IPS DF 4.7 (cell line): Measurements from ENCODE around the gene MATK.
"Not testable (repeated sequence)": the region's sequence is repeated elsewhere in the genome, so short reads cannot be mapped to it uniquely, and the experiment has no call there.

Experiments
- DNase-seq: peaks from one replicate; pipeline ENCODE4 v3.0.0-alpha.2; 2013; ENCODE audit warnings: low spot score; ENCODE audit errors: extremely low read depth

MATK gene

DNA sequence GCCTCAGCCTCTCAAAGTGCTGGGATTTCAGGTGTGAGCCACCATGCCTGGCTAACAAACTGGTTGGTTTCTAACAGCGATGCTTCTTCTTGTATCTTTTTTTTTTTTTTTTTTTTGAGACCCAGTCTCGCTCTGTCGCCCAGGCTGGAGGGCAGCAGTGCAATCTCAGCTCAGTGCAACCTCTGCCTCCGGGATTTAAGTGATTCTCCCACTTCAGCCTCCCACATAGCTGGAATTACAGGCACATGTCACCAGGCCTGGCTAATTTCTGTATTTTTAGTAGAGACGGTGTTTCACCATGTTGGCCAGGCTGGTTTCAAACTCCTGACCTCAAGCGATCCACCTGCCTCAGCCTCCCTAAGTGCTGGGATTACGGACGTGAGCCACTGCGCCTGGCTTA is 30.0 kb upstream of the MATK start:
- not testable (repeated sequence) for DNase-seq

DNA sequence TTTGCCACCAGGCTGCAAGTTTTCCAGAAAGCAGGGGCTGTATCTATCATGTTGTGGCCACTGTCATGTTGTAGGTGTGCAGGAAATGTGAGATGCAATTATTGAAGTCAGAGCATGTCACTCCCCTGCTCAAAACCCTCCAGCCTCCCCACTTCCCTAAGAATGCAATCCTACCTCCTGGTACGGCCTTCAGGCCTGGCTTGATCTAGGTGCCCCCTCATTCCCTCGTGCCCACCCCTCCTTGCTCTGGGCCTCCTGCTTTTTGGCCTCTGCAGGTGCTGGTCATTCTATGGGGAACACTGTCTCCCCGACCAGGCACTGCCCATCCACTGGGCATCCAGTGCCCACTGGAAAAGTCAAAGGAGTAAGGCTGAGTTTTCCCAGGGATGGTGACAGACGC is 28.5 kb upstream of the MATK start:
- no peak for DNase-seq

DNA sequence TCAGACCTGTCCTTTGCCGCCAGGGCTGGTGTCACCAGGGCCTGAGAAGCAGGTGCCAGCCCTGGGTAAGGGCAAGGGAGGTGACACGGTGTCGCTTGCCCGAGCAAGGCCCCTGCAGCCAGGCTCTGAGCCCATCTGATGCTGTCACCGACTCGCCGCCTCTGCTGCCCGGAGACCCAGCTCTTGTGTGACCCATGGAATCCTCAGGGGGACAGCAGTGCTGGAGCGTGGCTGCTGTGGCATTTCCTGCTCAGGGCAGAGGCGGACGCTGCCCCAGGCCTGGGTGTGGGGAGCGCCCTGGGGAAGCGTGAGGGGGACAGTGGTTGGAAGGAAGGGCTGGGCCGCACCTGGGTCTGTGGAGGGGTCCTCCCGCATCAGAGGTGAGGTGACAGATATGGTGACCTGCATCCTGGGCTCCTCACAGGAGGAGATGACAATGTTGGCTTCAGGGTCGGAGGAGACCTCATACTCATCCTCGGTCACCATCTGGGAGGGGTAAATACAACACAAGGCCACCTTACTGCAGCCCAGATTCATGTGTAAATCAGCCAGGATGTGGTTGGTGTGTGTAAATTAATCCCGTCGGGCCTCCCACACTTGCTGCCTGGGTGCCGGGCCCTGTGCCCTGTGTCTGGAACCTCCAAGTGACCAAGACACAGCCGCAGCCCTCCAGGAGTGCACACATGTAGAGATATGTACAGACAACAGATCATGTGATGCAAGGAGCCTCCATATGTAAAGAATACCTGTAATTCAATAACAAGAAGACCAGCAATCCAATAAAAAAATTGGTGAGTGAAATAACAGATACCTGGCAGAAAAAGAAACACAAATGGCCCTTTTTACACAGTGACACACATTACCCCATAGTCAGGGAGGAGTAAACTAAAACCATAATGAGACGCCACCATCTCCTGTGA is 27.6 kb upstream of the MATK start:
- DNase-seq, result no peak

DNA sequence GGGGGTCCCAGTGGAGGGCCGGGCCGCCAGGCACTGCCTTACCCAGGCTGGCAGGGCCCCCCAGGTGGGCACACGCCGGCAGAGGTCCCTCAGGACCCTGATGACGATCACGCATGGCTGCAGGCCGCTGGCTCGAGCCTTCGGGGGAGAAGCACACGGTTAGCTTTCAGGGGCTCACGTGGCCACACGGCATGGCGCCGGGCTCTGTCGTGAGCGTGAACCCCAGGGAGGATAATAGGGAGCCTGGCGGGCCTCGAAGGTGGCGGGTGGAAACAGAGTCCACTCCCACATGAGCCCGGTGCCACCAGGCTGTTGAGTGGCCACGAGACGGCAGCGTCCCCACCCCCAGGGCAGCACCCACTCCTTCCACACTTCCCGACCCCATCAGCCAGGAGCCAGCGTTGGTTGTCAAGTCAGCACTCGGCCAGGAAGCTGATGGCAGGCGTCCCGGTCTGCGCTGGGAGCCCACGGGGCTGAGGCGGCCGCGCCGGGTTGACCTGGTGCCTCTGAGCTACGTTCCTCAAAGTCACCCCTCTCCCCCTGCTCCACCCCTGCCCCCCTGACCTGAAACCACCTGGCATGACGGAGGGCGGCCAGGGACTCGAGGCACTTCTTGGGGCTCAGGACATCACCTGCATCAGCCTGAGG is 24.7 kb upstream of the MATK start:
- no peak for DNase-seq

DNA sequence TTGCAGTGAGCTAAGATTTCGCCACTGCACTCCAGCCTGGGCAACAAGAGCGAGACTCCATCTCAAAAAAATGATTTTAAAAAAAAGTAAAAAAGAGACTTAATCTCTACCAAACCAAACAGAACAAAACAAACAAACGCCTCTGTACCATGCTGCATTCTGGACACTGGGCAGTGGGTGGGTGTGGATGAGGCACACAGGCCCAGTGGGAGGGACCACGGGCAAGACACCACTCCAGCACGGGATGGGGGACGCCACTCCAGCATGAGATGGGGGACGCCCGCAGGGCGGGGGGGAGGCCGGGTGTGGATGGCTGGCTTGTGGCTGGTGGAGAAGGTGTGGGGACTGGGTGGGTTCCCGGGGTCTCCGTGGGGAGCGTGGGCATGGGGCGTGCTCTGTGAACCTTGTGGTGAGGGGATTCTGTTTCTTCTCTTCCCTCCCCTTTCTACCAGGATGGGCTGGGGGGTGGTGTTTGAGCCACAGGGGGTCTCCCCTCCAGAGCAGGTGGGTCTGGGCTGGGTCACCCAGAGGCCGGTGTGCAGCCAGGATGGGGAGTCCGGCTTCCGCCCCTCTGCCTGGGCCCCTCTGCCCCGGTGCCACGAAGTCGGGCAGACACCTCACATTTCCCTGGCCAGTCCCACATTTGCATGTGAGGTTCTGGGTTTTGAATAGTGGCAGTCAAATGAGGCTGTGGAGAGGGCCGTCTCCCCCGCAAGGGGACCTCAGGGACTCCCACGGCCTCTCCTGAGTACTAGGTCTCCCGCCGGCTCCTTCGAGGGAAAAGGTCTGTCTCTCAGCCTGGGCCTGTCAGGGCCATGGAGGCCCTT is 23.9 kb upstream of the MATK start:
- DNase-seq, result no peak

DNA sequence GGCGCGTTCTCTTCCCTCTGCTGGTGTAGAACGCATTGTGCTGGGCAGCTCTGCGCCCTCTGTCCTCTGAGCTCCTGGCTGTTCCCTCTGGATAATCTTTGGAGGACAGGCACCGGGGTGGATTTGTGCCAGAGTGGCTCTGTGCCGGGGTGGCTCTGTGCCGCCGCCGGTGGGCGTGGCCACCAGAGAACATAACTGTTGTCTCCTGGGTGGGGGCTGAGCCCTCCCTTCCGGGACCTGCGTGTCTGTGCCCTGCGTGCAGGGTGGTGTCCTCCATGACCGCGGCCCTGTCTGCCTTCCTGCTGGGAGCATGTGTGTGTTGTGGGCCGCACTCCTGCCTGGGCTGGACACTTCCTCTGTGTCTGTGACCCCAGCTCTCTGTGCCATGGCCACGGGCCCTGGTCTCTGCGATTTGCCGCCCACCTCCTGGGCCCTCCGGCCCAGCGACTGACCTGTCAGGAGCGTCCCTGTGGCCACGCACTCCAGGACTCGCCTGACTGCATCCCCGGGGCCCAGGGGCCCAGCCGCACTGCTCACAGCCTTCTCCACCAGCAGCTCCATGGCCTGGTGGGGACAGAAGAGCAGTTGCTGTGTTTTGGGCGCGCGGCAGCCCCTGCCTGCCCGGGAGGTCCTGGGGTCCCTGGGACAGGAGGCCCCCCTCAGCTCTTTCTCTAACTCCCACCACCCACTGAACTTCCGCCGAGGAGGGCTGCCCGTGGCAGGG is 22.4 kb upstream of the MATK start:
- DNase-seq, result no peak

DNA sequence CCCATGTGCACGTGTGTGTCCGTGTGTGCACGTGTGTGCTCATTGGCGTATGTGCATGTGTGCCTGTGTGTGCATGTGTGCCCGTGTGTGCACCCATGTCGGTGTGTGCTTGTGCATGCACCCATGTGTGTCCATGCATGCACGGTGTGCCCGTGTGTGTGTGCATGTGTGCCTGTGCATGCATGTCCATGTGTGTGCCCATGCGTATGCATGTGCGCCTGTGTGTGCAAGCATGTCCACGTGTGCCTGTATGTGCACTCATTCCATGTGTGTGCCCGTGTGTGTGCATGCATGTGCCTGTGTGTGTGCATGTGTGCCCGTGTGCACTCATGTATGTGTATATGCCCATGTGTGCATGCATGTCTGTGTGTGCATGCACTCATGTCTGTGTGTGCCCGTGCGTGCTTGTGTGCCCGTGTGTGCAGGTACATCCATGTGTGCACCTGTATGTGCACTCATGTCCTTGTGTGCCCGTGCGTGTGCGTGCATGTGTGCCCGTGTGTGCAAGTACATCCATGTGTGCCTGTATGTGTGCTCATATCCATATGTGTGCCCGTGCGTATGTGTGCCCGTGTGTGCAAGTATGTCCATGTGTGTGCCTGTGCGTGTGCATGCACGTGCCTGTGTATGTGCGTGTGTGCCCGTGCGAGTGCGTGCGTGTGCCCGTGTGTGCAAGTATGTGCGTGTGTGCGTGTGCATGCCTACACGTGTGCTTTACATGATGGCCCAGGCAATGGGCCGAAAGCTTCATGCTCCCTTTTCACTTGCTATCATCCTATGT is 21.6 kb upstream of the MATK start:
- DNase-seq, result no peak

DNA sequence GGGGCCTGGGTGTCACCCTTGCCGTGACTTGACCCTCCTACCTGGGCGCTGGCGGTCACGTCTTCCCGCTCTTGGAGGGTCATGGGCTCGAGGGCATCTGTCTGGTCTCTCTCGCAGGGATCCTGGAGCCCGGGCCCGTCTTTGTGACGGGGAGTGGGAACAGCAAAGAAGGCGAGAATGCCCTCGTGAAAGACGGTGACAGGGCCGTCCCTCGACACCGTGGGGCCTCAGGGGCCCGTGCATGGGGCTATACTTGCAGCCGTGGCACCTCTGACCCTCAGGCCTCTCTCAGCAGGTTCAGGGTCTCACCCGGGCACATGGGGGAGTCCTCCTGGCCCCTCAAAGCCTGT is 20.9 kb upstream of the MATK start:
- DNase-seq, result no peak

DNA sequence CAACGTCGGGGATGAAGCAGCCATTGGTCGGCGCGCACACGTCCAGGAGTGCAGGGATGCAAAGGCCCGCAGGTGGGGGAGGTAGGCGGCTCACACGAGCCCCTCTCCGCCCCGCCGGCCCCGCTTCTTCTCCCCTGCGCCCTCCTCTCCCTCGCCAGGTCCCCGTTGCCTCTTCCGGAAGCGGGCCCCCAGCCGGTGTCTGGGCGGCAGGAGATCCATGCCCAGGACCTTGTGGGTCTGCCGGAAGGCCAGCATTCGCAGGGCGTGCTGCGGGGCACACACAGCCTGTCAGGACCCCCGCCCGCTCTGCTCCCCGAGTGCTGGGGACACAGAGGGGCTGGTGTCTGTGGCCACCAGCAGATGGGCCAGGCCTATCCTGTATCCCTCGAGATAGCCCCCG is 19.7 kb upstream of the MATK start:
- no peak for DNase-seq

DNA sequence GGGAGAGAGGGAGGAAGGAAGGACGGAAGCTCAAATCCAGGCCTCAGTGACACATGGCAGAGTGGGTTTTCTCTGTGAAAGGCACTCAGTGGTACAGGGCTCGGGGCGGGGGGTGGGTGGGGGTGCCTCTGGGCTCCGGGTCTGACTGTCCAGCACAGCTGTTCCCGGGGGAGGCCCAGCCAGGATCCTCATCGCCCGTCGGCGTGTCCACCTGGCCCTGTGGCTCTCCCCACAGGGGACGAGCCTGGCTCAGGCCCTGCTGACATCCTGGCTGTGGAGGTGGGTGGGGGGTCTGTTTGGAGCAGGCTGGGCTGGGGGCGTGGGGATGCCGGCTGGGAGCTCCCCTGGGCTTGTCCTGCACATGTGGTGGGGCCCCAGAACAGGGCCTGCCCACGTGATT is 18.2 kb upstream of the MATK start:
- no peak for DNase-seq

DNA sequence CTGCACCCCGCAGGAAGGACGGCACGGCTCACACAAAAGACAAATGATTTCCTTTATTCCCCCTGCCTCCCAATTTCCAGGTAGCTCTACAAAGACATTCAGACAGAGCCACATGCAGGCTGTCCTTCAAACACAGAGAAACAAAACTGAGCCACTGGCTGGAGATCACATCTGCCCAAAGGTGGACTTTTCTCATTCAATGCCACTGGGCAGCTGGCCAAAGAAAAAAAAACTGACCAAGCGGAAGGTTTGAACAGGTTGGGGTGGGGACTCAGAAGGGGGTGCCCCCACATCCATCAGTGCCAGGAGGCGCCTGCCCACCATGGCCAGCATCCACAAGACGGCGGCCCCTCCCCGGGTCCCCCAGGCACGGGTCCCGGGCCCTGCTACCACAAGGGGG is 17.8 kb upstream of the MATK start:
- no peak for DNase-seq

DNA sequence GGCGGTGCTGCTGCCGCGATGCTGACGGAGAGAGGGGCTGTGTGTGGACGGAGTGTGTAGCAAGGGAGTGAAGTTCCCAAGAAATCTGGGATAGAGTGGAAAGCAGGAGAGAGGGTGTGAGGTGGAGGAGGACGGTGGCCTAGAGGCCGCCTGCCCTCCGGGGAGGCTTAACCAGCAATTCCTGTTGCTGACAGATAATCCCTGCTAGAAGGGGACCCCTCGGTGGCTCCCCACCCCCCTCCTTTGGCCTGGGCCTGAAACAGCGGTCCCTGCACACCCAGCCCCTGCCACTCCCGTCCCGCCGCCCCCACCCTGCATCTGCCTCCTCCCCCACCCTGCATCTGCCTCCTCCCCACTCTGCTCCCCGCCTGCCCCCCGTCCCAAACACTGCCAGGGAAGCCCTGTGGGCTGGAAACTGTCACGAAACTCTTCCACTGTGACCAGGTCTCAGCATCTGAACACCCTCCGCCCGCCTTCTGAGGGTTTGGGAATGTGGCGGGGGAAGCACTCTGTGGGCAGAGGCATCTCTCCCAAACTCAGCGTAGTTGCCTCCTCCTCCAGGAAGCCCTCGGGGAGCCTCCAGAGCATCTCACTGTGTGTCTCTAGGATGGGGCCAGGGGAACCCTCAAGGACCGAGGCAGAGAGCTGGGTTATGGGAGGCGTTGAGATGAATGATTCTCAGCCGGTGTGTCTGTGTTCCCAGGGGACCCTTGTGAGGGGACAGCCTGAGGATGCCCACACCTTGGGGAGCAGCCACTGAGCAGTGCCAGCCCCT is 17.1 kb upstream of the MATK start:
- no peak for DNase-seq

DNA sequence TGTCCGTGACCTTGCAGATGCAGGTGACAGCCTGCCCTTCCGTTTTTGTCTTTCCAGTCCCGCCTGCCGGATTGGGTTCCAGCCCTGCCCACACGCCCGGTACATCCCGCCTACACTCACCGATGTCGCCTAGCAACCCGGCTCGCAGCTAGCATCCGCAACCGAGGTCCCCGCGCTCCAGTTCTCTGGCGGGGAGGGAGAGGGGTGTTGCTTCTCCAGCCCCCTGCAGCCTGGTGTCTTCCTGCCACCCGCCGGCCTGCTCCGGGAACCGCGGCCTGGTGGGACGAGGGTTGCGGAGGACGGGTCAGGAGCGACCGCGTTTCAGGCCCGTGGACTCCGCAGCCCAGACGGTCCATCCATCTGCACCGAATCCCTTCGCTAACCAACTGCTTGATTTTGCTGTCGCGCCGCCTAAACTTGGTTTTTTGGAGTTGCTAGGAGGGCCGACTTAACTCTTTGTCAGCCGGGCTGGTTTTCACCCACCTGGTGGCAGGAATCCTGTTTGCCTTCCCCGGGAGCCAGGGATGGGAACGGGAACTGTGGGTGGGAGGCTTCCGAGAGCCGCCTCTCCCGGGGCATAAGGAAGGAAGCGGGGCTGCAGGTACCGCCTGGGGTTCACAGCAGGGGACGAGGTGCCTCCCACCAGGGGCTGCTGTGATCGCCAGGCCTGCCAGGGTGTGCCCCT is 15.4 kb upstream of the MATK start:
- no peak for DNase-seq

DNA sequence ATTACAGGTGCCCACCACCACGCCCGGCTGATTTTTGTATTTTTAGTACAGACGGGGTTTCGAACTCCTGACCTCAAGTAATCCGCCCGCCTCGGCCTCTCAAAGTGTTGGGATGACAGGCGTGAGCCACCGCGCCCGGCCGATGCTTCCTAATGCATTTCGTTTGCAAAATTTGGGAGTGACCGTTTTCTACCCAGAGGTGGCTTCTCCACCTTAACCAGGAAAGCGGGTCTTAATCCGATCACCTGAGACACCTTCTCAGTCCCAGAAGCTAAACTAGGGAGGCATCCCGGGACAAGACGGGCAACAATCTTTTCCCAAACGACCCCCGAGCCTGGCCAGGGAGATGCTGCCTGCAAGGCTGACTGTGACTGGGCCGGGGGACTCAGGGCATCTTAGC is 14.8 kb upstream of the MATK start:
- no peak for DNase-seq

DNA sequence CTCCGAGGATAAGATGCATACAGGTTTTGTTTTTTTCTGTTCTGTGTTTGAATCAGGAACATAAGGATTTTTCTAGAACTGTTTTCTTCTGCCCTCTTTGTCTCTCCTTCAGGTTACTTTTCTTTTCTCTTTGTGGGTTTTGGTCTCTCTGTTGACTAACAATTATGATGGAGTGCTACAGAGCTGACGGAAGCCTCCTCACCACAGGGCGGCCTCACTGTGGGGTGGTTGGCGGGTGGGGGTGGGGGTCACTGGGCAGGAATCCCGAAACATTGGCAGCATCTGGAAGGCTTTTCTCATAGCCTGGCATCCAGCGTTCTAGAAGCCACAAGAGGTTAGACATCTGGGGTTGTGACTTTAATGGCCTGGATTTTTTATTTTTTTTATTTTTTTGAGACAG is 12.0 kb upstream of the MATK start:
- DNase-seq, result no peak

DNA sequence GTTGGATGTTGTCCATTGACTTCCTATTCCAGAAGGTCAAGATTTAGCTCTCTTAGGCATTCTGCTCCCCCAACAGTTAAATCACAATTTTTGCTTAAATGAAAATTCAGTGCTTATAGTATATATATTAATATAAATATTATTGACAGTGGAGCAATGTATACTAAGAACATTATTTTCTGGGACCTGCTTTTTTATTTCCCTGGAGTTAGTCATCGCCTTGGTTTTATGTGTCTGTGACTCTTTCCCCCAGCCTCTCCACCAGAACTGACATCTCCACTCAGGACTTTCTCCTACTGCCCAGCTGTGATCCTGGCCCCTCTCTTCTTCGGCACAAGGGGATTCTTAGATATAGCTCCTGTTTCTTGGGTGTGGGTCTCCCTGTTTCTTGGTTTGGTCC is 10.2 kb upstream of the MATK start:
- no peak for DNase-seq

DNA sequence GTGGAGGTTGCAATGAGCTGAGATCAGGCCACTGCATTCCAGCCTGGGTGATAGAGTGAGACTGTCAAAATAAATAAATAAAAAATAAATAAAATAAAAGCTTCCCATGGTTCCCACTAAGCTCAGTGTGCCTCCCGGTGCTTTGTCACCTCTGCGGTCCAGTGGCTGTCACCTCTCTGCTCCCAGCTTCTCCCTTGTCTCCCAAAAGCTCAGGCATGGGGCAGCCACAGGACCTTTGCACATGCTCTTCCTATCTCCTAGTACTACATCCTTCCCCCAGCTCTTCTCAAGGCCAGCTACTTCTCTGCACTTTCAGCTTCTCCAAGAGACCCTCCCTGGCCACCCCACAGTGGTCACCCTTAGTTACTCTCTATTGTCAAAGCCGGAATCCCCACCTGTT is 7.6 kb upstream of the MATK start:
- no peak for DNase-seq

DNA sequence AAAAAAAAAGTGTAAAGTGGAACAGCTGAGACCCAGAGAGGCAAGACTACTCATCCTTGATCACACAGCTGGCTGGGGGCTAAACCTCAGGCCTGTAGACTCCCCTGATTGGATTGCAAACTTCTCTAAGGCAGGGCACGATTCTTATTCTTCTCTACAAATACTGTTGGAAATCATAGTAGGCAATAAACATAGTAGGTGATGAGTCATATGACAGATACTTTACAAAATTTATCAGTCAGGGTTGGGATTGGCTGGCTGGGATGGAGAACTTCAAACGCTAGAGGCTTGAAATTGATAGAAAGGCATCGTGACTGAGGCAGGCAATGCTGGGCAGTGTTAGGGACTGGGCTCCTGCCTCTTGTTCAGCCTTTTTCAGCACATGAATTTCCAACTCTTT is 5.9 kb upstream of the MATK start:
- no peak for DNase-seq

DNA sequence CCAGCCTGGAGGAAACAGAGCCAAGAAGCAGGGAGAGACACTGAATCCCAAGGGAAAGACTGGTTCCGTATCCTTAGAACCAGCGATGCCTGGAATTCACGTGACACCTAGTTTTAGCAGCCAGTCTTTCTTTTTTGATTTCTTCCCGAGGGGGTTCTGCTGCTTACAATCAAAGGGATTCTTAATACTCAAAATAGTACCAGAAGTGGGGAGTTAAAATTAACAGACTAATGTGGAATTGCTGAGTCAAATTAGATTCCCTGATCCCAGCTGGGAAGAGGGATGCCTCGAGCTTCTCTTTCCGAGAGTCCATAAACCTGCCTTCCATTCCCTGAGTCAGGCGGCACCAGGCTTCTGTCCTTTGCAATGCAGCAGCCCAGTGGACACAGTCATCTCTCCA is 4.8 kb upstream of the MATK start:
- DNase-seq, result no peak
